ACHN (cell line): ENCODE measurements around the gene NRDE2.
A peak's percentile ranks its signal among the peaks of the same experiment; 100 is the strongest.

ENCODE experiments used
- DNase-seq: peaks from one replicate; pipeline ENCODE4 v3.0.0-alpha.2; 2015
- in situ Hi-C: cut with HindIII; loops from 2 replicates; pipeline ENCODE4 v1.10.0; 2017; ENCODE audit warnings: low sequenced_read_pairs, low pct_ligation_motif_present, low pct_unique_long_range_greater_than_20kb

NRDE2 gene

GRCh38 chr14:90331497-90332270 lies at the start of gene NRDE2:
TSS of gene NRDE2 (minus strand) at chr14:90331941. CDS start at chr14:90331904, 37 bp downstream.
- peak; percentile 97 for DNase-seq
- in situ Hi-C loops: no loop called here

GRCh38 chr14:90381011-90381786 lies 49.5 kb upstream of the NRDE2 start:
- no peak for DNase-seq
- in situ Hi-C loops: no loop called here

GRCh38 chr14:90379106-90379505 lies 47.4 kb upstream of the NRDE2 start:
- in situ Hi-C loops: no loop called here
- no peak for DNase-seq

- in situ Hi-C loops: no loop called here
- DNase-seq: no peak
These were observed 46.5 kb upstream of the NRDE2 start for GRCh38 chr14:90378249-90378648.

GRCh38 chr14:90375934-90376333 lies 44.2 kb upstream of the NRDE2 start:
- in situ Hi-C loops: no loop called here
- DNase-seq: no peak

- no peak for DNase-seq
- in situ Hi-C loops: no loop called here
These were observed 43.1 kb upstream of the NRDE2 start for GRCh38 chr14:90374813-90375212.

- DNase-seq: no peak
- in situ Hi-C loops: no loop called here
These were observed 42.1 kb upstream of the NRDE2 start for GRCh38 chr14:90373887-90374286.

- in situ Hi-C loops: no loop called here
- DNase-seq: peak; percentile 35
These were observed 37.4 kb upstream of the NRDE2 start for GRCh38 chr14:90368946-90369721.

GRCh38 chr14:90362558-90362896 lies 30.8 kb upstream of the NRDE2 start:
- in situ Hi-C loops: no loop called here
- DNase-seq: no peak

GRCh38 chr14:90361865-90362557 lies 30.3 kb upstream of the NRDE2 start:
- in situ Hi-C loops: no loop called here

GRCh38 chr14:90358359-90358758 lies 26.6 kb upstream of the NRDE2 start:
- in situ Hi-C loops: no loop called here
- DNase-seq: no peak

More at GRCh38 chr14:90361865-90362557, 30.3 kb upstream of the NRDE2 start:
- DNase-seq: no peak

GRCh38 chr14:90356925-90357324 lies 25.2 kb upstream of the NRDE2 start:
- in situ Hi-C loops: no loop called here
- DNase-seq: no peak

GRCh38 chr14:90355540-90356518 lies 24.1 kb upstream of the NRDE2 start:
- DNase-seq: no peak
- in situ Hi-C loops: no loop called here

GRCh38 chr14:90354551-90355298 lies 23.0 kb upstream of the NRDE2 start:
- DNase-seq: no peak
- in situ Hi-C loops: no loop called here

- in situ Hi-C loops: no loop called here
- no peak for DNase-seq
These were observed 18.0 kb upstream of the NRDE2 start for GRCh38 chr14:90349739-90350138.

- DNase-seq: no peak
- in situ Hi-C loops: no loop called here
These were observed 16.5 kb upstream of the NRDE2 start for GRCh38 chr14:90348270-90348669.

GRCh38 chr14:90345239-90345557 lies 13.5 kb upstream of the NRDE2 start:
- in situ Hi-C loops: no loop called here

More at GRCh38 chr14:90345239-90345557, 13.5 kb upstream of the NRDE2 start:
- DNase-seq: no peak
